ENCODE measurements around the gene CSK.

DNA sequence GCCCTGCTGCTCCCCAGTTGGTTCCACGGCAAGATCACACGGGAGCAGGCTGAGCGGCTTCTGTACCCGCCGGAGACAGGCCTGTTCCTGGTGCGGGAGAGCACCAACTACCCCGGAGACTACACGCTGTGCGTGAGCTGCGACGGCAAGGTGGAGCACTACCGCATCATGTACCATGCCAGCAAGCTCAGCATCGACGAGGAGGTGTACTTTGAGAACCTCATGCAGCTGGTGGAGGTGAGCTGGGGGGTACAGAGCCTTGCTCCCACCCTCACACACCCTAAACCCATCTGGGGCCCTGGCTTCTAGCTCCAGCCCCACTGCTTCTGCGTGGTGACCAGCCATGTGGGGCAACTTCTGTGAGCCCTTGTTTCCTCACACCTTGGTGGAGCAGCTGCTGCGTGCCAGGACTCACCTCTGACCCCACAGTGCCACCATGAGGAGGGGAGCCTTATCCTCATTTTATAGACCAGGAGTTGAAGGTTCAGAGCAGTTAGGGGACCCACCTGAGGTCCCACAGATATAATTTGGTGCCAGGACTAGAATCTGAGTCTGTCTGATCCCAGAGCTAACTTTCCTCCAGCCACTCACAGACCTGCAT, 17.5 kb downstream of the CSK start:
- TF ChIP-seq, protein P1, sequence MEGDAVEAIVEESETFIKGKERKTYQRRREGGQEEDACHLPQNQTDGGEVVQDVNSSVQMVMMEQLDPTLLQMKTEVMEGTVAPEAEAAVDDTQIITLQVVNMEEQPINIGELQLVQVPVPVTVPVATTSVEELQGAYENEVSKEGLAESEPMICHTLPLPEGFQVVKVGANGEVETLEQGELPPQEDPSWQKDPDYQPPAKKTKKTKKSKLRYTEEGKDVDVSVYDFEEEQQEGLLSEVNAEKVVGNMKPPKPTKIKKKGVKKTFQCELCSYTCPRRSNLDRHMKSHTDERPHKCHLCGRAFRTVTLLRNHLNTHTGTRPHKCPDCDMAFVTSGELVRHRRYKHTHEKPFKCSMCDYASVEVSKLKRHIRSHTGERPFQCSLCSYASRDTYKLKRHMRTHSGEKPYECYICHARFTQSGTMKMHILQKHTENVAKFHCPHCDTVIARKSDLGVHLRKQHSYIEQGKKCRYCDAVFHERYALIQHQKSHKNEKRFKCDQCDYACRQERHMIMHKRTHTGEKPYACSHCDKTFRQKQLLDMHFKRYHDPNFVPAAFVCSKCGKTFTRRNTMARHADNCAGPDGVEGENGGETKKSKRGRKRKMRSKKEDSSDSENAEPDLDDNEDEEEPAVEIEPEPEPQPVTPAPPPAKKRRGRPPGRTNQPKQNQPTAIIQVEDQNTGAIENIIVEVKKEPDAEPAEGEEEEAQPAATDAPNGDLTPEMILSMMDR (IDR thresholded peaks at IDR 0.05; ENCODE audit: control extremely low read depth in 1 of 3, insufficient read depth in 1 of 3, low read depth in 1 of 3, low read length in 3 of 3), result peak; percentile 19 to 46 (median 36)
- no peak for TF ChIP-seq HDAC2 (IDR thresholded peaks at IDR 0.05; ENCODE audit: borderline replicate concordance in 1 of 2, low read depth in 2 of 2, low read length in 2 of 2)
